ENCODE data around the gene DEPP1.

The DEPP1 gene

DNA sequence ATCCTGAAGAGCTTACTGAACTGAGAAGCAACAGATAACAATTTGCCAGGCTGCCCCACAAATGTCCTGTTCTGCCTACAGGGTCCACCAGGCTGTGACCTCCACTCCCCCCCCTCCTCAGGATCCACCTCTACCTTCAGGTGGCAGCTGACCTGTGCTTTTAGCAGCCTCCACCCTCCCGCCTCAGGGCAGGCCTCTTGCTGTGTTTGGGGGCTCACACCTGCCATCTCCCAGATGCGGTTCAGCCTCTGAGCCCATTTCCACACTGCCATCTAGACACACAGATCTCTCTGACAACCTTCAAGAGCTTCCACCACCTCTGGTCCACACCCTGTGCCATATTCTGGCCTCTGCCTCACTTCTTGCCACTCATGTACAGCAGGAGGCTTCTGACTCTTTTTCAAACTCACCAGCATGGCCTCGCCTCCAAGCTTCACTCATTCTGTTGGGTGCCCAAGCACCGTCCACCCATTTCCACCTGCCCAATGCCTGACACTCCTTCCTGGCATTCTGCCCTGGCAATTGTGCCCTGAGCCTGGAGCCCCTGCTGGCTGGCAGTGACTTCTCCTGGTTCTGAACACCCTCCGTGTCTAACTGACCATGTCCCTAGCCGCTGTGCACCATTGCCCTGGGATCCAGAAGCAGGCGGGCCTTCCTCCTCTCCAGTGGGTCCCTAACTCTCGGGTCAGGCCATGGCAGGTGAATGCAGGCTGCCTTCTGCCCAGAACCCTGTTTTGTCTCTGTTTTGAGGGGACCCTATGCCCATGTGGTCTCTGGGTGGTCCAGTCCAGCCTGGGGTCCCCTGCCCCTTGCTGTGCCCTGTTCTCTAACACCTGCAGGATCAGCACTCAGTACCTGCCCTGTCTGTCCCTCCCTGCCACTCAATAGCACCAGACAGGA is 49.0 kb downstream of the DEPP1 start:
- H3K27ac ChIP-seq: no peak overlapping the region
- TF ChIP-seq, protein P1, sequence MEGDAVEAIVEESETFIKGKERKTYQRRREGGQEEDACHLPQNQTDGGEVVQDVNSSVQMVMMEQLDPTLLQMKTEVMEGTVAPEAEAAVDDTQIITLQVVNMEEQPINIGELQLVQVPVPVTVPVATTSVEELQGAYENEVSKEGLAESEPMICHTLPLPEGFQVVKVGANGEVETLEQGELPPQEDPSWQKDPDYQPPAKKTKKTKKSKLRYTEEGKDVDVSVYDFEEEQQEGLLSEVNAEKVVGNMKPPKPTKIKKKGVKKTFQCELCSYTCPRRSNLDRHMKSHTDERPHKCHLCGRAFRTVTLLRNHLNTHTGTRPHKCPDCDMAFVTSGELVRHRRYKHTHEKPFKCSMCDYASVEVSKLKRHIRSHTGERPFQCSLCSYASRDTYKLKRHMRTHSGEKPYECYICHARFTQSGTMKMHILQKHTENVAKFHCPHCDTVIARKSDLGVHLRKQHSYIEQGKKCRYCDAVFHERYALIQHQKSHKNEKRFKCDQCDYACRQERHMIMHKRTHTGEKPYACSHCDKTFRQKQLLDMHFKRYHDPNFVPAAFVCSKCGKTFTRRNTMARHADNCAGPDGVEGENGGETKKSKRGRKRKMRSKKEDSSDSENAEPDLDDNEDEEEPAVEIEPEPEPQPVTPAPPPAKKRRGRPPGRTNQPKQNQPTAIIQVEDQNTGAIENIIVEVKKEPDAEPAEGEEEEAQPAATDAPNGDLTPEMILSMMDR (IDR thresholded peaks at IDR 0.05): no peak
- TF ChIP-seq ZFX (IDR thresholded peaks at IDR 0.05; ENCODE audit: borderline replicate concordance): no peak

- TF ChIP-seq, protein P1 (IDR thresholded peaks at IDR 0.05): no peak
- no peak for TF ChIP-seq ZFX (IDR thresholded peaks at IDR 0.05; ENCODE audit: borderline replicate concordance)
- H3K27ac ChIP-seq: no peak overlapping the region
Observed at GRCh38 chr10:44928462-44928861, 50.1 kb downstream of the DEPP1 start.

- TF ChIP-seq, protein P1 (IDR thresholded peaks at IDR 0.05): no peak
- no peak for TF ChIP-seq ZFX (IDR thresholded peaks at IDR 0.05; ENCODE audit: borderline replicate concordance)
- H3K27ac ChIP-seq: no peak overlapping the region
Observed at GRCh38 chr10:44927352-44927751, 51.3 kb downstream of the DEPP1 start.

DNA sequence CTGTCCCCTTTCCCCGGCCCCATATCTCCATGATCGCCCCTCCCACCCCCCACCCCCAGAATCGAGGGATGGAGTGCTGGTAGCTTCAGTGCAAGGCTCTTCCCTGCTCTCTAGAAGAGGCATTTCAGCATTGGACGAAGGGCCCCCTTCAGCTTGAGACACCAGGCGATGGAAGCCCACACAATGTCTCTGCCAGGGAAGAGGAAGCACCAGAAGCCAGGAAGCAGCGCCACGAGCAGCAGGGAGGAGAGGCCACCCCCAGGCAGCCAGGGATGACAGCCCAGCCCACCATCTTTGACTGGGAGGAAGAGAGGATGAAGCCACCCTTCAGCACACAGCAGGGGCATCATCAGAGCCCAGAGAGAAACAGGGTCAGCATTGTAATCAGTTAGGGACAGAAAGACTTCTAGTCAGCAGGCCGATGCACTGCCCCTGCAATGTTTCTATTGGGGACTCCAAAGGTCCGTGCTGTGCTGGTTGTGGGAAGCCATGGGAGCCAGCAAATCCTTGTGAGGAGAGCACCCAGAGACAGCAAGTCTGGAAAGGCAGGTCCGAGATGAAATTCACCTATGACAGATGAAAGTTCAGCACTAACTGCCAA is 51.8 kb downstream of the DEPP1 start:
- TF ChIP-seq, protein P1 (IDR thresholded peaks at IDR 0.05): no peak
- H3K27ac ChIP-seq: no peak overlapping the region

All from 22Rv1 (cell line).